ENCODE data around the gene YIPF3. TPM values are rescaled to one million over a fixed set of nuclear protein-coding genes. Genes with fewer than 3 reads are reported as not detected.
"Not testable (repeated sequence)": the region's sequence is repeated elsewhere in the genome, so short reads cannot be mapped to it uniquely, and the experiment has no call there.

Gene YIPF3
- total RNA-seq, 1 experiment from 2014 or later: 65.1 TPM

DNA sequence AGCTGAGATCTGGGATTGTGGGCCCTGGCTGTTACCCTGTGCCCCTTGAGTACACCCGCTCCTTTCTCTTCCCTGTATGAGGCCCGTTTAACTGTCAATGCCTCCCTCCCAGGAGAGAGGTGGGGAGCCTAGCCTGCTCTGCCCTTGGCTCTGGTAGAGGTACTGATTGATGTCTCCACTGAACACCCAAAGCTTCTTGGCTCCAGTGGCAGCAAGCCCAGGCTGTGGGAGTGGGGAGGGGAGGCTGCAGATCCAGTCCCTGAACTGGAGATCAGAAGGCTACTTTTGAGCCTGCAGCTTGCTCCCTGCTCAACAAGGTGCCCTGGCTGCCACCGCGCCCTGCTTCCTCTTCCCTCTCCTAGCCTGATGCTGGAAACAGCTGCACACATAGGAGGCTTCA lies 14.1 kb downstream of the YIPF3 start:
- intact Hi-C loops (cut with micrococcal nuclease): no loop called here
- Mint-ChIP-seq H3K36me3 (ENCODE audit: insufficient read depth, unreplicated experiment) (peaks cover 82% of the 10 kb centered on the region), H3K9me3 (ENCODE audit: unreplicated experiment) (no peaks in the 10 kb centered on the region), H3K4me3 (ENCODE audit: unreplicated experiment) (no peak overlapping the region), H3K27me3 (ENCODE audit: insufficient read depth, unreplicated experiment) (no peaks in the 10 kb centered on the region), H3K27ac (ENCODE audit: low read depth, unreplicated experiment) (no peak overlapping the region), H3K4me1 (ENCODE audit: insufficient read depth, unreplicated experiment) (peaks cover 6% of the 10 kb centered on the region)
- DNase-seq (ENCODE audit: unreplicated experiment): no peak
- no TSS peak for BruUV-seq (replicated peaks)
- TF ChIP-seq, protein P1, sequence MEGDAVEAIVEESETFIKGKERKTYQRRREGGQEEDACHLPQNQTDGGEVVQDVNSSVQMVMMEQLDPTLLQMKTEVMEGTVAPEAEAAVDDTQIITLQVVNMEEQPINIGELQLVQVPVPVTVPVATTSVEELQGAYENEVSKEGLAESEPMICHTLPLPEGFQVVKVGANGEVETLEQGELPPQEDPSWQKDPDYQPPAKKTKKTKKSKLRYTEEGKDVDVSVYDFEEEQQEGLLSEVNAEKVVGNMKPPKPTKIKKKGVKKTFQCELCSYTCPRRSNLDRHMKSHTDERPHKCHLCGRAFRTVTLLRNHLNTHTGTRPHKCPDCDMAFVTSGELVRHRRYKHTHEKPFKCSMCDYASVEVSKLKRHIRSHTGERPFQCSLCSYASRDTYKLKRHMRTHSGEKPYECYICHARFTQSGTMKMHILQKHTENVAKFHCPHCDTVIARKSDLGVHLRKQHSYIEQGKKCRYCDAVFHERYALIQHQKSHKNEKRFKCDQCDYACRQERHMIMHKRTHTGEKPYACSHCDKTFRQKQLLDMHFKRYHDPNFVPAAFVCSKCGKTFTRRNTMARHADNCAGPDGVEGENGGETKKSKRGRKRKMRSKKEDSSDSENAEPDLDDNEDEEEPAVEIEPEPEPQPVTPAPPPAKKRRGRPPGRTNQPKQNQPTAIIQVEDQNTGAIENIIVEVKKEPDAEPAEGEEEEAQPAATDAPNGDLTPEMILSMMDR (IDR thresholded peaks at IDR 0.05; ENCODE audit: unreplicated experiment): no peak
- CTCF ChIA-PET: interaction anchor here (0.6 to 6.4 kb wide), 4 partner anchors 8 to 241 kb away, joined by 3 to 93 read pairs (median 4); no protein-coding TSS in a partner anchor
- POLR2A ChIA-PET: interaction anchor here (1.0 to 1.4 kb wide), 3 partner anchors 7 to 15 kb away, joined by 3 to 4 read pairs (median 3); partner anchors contain the start of gene LRRC73

DNA sequence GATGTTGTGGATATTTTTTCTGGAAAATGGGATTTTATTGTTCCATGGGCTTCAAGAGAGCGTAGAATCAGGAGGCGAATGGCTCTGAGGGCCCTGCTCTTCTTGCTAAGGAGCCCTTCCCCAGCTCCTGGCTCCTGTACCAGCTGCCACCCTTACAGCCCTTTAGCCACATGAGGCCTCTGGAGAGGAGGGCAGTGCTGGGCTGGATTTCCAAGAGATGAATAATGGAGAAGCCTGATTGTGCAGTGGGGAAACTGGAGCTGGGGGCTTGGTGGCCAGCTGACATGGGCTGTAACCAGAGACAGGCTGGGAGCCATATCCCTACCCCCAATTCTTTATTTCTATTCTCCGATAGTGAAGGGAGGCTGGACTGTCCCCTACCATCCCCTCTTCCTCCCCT lies 15.8 kb downstream of the YIPF3 start:
- peaks cover 88% of the 10 kb centered on the region for H3K36me3 Mint-ChIP-seq (ENCODE audit: insufficient read depth, unreplicated experiment)
- TF ChIP-seq, protein P1 (IDR thresholded peaks at IDR 0.05; ENCODE audit: unreplicated experiment): no peak
- intact Hi-C loops (cut with micrococcal nuclease): no loop called here
- no TSS peak for BruUV-seq (replicated peaks)
- no peaks in the 10 kb centered on the region for H3K27me3 Mint-ChIP-seq (ENCODE audit: insufficient read depth, unreplicated experiment)
- H3K9me3 Mint-ChIP-seq (ENCODE audit: unreplicated experiment): no peaks in the 10 kb centered on the region
- H3K4me3 Mint-ChIP-seq (ENCODE audit: unreplicated experiment): no peak overlapping the region
- ChIA-PET CTCF (interaction anchor here (0.6 to 1.9 kb wide), 11 partner anchors 13 to 167 kb away, joined by 3 to 11 read pairs (median 3); partner anchors contain the start of genes POLR1C, YIPF3 and ZNF318), POLR2A (interaction anchor here (0.6 kb wide), 2 partner anchors 16 to 235 kb away, joined by 3 to 4 read pairs; partner anchors contain the start of genes POLR1C and YIPF3)
- H3K4me1 Mint-ChIP-seq (ENCODE audit: insufficient read depth, unreplicated experiment): peaks cover 13% of the 10 kb centered on the region
- DNase-seq (ENCODE audit: unreplicated experiment): no peak
- H3K27ac Mint-ChIP-seq (ENCODE audit: low read depth, unreplicated experiment): no peak overlapping the region

DNA sequence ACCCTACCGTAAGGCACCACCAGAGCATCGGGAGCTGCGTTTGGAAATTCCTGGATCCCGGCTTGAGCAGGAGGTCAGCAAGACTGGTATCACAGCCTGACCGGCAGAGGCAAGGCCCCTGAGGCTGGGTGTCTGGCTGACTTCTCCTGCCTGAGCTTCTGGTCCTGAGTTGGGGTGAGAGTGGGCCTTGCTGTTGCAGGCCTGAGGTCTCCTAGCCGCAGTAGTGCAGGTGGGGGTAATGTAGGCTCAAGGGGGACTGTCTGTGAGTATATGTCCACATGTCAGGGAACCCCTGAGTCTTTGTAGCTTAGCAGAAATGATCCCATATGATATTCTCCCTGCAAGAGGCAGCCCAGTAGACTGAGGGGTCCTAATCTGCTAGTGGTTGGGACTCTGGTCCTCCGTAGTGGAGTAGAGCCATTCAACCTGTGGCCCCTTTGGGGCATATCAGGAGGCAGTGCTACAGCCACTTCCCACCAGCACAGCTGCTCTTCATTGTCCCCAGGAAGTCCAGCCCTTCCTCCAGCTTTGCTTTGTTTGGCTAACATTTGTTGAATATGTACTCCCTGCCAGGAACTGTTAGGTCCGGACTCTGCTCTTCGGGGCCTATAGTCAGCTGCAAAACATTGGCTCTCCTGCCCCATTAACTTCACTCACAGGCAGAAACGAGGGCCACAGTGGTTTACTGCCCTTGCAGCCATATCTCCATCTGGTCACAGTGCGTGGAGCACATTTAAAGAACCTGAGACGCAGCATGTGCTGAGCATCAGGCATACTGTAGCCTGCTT lies 17.5 kb downstream of the YIPF3 start:
- BruUV-seq (replicated peaks): TSS peak; percentile 9
- H3K27ac Mint-ChIP-seq (ENCODE audit: low read depth, unreplicated experiment): no peak overlapping the region
- TF ChIP-seq, protein P1 (IDR thresholded peaks at IDR 0.05; ENCODE audit: unreplicated experiment): no peak
- no peaks in the 10 kb centered on the region for H3K9me3 Mint-ChIP-seq (ENCODE audit: unreplicated experiment)
- no peak overlapping the region for H3K4me3 Mint-ChIP-seq (ENCODE audit: unreplicated experiment)
- DNase-seq (ENCODE audit: unreplicated experiment): no peak
- CTCF ChIA-PET: interaction anchor here (1.5 to 9.0 kb wide), 3 partner anchors 6 to 44 kb away, joined by 4 to 102 read pairs (median 93); partner anchors contain the start of genes DLK2 and TJAP1
- POLR2A ChIA-PET: interaction anchor here (9.6 kb wide), 1 partner anchor 19 kb away, joined by 209 read pairs; the partner anchor contains the start of gene TJAP1
- H3K36me3 Mint-ChIP-seq (ENCODE audit: insufficient read depth, unreplicated experiment): peaks cover 84% of the 10 kb centered on the region
- H3K27me3 Mint-ChIP-seq (ENCODE audit: insufficient read depth, unreplicated experiment): no peaks in the 10 kb centered on the region
- peaks cover 28% of the 10 kb centered on the region for H3K4me1 Mint-ChIP-seq (ENCODE audit: insufficient read depth, unreplicated experiment)
- intact Hi-C loops (cut with micrococcal nuclease): loop anchor here (5.0 kb wide), 2 partner anchors 132 to 597 kb away; partner anchors contain the start of gene ZNF318

DNA sequence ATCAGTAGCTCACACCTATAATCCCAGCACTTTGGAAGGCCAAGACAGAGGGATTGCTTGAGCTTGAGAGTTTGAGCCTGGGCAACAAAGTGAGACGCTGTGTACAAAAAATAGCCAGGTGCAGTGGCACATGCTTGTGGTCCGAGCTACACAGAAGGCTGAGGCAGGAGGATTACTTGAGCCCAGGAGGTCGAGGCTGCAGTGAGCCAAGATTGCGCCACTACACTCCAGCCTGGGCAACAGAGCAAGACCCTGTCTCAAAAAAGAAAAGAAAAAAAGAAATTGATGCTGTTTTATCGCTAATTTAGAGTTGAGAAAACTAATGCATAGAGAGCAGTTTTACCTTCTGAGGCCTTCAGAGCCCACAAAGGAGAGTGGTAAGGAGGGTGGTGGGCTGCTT lies 18.4 kb downstream of the YIPF3 start:
- intact Hi-C loops (cut with micrococcal nuclease): loop anchor here (5.0 kb wide), 2 partner anchors 131 to 596 kb away; partner anchors contain the start of gene ZNF318
- Mint-ChIP-seq H3K4me1 (ENCODE audit: insufficient read depth, unreplicated experiment) (peaks cover 37% of the 10 kb centered on the region), H3K36me3 (ENCODE audit: insufficient read depth, unreplicated experiment) (peaks cover 75% of the 10 kb centered on the region)
- H3K27me3 Mint-ChIP-seq (ENCODE audit: insufficient read depth, unreplicated experiment); H3K27ac Mint-ChIP-seq (ENCODE audit: low read depth, unreplicated experiment); BruUV-seq (replicated peaks); H3K9me3 Mint-ChIP-seq (ENCODE audit: unreplicated experiment); H3K4me3 Mint-ChIP-seq (ENCODE audit: unreplicated experiment); DNase-seq (ENCODE audit: unreplicated experiment): not testable (repeated sequence)
- POLR2A ChIA-PET: interaction anchor here (0.6 to 9.6 kb wide), 5 partner anchors 8 to 138 kb away, joined by 3 to 209 read pairs (median 4); partner anchors contain the start of genes DLK2, POLR1C, TJAP1 and YIPF3
- CTCF ChIA-PET: interaction anchor here (0.6 to 9.0 kb wide), 7 partner anchors 7 to 109 kb away, joined by 3 to 102 read pairs (median 4); partner anchors contain the start of genes DLK2 and TJAP1
